ENCODE measurements around the gene MAPT. TPM values are rescaled to one million over a fixed set of nuclear protein-coding genes. Genes with fewer than 3 reads are reported as not detected.

The MAPT gene
- total and polyA plus RNA-seq, 4 donors, result 48.2 to 446 (median 261) TPM

- no peak for DNase-seq (ENCODE audit: low read depth in 4 of 6, low spot score in 6 of 6)
- Histone ChIP-seq H3K36me3 (ENCODE audit: control insufficient read depth, insufficient read depth, low read length) (peaks cover 25% of the 10 kb centered on the region), H3K4me3 (ENCODE audit: low read depth, low read length) (no peak overlapping the region), H3K9me3 (ENCODE audit: control insufficient read depth, insufficient read depth, low read length) (no peaks in the 10 kb centered on the region), H3K27me3 (ENCODE audit: control insufficient read depth, insufficient read depth, low read length) (no peaks in the 10 kb centered on the region), H3K4me1 (ENCODE audit: control insufficient read depth, insufficient read depth, low read length) (peaks cover 4% of the 10 kb centered on the region), H3K27ac (ENCODE audit: low read depth, low read length) (no peak overlapping the region)
- WGBS (ENCODE audit: insufficient coverage), result no CpG with 5 or more reads among the region's 2 CpGs
Measured at GRCh38 chr17:46042246-46042645, 147.9 kb downstream of the MAPT start.

- Histone ChIP-seq H3K36me3 (ENCODE audit: control insufficient read depth, insufficient read depth, low read length) (peaks cover 28% of the 10 kb centered on the region), H3K27ac (ENCODE audit: low read depth, low read length) (no peak overlapping the region), H3K4me3 (ENCODE audit: low read depth, low read length) (no peak overlapping the region), H3K9me3 (ENCODE audit: control insufficient read depth, insufficient read depth, low read length) (no peaks in the 10 kb centered on the region), H3K4me1 (ENCODE audit: control insufficient read depth, insufficient read depth, low read length) (peaks cover 4% of the 10 kb centered on the region), H3K27me3 (ENCODE audit: control insufficient read depth, insufficient read depth, low read length) (no peaks in the 10 kb centered on the region)
- WGBS (ENCODE audit: insufficient coverage), result no CpG with 5 or more reads among the region's 3 CpGs
- DNase-seq (ENCODE audit: low read depth in 4 of 6, low spot score in 6 of 6), result no peak
Measured at GRCh38 chr17:46042925-46043324, 148.6 kb downstream of the MAPT start.

- DNase-seq (ENCODE audit: low read depth in 4 of 6, low spot score in 6 of 6), result no peak
- Histone ChIP-seq H3K27ac (ENCODE audit: low read depth, low read length) (no peak overlapping the region), H3K36me3 (ENCODE audit: control insufficient read depth, insufficient read depth, low read length) (peaks cover 27% of the 10 kb centered on the region), H3K9me3 (ENCODE audit: control insufficient read depth, insufficient read depth, low read length) (no peaks in the 10 kb centered on the region), H3K27me3 (ENCODE audit: control insufficient read depth, insufficient read depth, low read length) (no peaks in the 10 kb centered on the region), H3K4me3 (ENCODE audit: low read depth, low read length) (no peak overlapping the region), H3K4me1 (ENCODE audit: control insufficient read depth, insufficient read depth, low read length) (peaks cover 4% of the 10 kb centered on the region)
- WGBS (ENCODE audit: insufficient coverage), result no CpG with 5 or more reads among the region's 3 CpGs
Measured at GRCh38 chr17:46043606-46044005, 149.3 kb downstream of the MAPT start.

- DNase-seq (ENCODE audit: low read depth in 4 of 6, low spot score in 6 of 6), result peak; percentile 47 to 95 (median 63)
- Histone ChIP-seq H3K4me3 (ENCODE audit: low read depth, low read length) (no peak overlapping the region), H3K27me3 (ENCODE audit: control insufficient read depth, insufficient read depth, low read length) (no peaks in the 10 kb centered on the region), H3K9me3 (ENCODE audit: control insufficient read depth, insufficient read depth, low read length) (no peaks in the 10 kb centered on the region), H3K36me3 (ENCODE audit: control insufficient read depth, insufficient read depth, low read length) (peaks cover 23% of the 10 kb centered on the region), H3K4me1 (ENCODE audit: control insufficient read depth, insufficient read depth, low read length) (no peaks in the 10 kb centered on the region), H3K27ac (ENCODE audit: low read depth, low read length) (no peak overlapping the region)
- 47% methylated on average over 4 of the region's 5 CpGs for WGBS (ENCODE audit: insufficient coverage)
Measured at GRCh38 chr17:46044286-46044928, 150.1 kb downstream of the MAPT start.

- no peaks in the 10 kb centered on the region for H3K27me3 ChIP-seq (ENCODE audit: control insufficient read depth, insufficient read depth, low read length)
- H3K36me3 ChIP-seq (ENCODE audit: control insufficient read depth, insufficient read depth, low read length), result peaks cover 26% of the 10 kb centered on the region
- no CpG with 5 or more reads among the region's 2 CpGs for WGBS (ENCODE audit: insufficient coverage)
- H3K27ac ChIP-seq (ENCODE audit: low read depth, low read length), result no peak overlapping the region
- H3K4me3 ChIP-seq (ENCODE audit: low read depth, low read length), result no peak overlapping the region
- no peaks in the 10 kb centered on the region for H3K4me1 ChIP-seq (ENCODE audit: control insufficient read depth, insufficient read depth, low read length)
- no peak for DNase-seq (ENCODE audit: low read depth in 4 of 6, low spot score in 6 of 6)
- H3K9me3 ChIP-seq (ENCODE audit: control insufficient read depth, insufficient read depth, low read length), result no peaks in the 10 kb centered on the region
Measured at GRCh38 chr17:46044989-46045388, 150.6 kb downstream of the MAPT start.

- WGBS (ENCODE audit: insufficient coverage), result 22% methylated on average over 1 of the region's 3 CpGs
- no peak for DNase-seq (ENCODE audit: low read depth in 4 of 6, low spot score in 6 of 6)
- Histone ChIP-seq H3K9me3 (ENCODE audit: control insufficient read depth, insufficient read depth, low read length) (no peaks in the 10 kb centered on the region), H3K27me3 (ENCODE audit: control insufficient read depth, insufficient read depth, low read length) (no peaks in the 10 kb centered on the region), H3K36me3 (ENCODE audit: control insufficient read depth, insufficient read depth, low read length) (peaks cover 27% of the 10 kb centered on the region), H3K4me1 (ENCODE audit: control insufficient read depth, insufficient read depth, low read length) (no peaks in the 10 kb centered on the region), H3K27ac (ENCODE audit: low read depth, low read length) (no peak overlapping the region), H3K4me3 (ENCODE audit: low read depth, low read length) (no peak overlapping the region)
Measured at GRCh38 chr17:46045639-46046038, 151.3 kb downstream of the MAPT start.

- no peak for DNase-seq (ENCODE audit: low read depth in 4 of 6, low spot score in 6 of 6)
- H3K36me3 ChIP-seq (ENCODE audit: control insufficient read depth, insufficient read depth, low read length), result peaks cover 24% of the 10 kb centered on the region
- no peak overlapping the region for H3K27ac ChIP-seq (ENCODE audit: low read depth, low read length)
- no peaks in the 10 kb centered on the region for H3K9me3 ChIP-seq (ENCODE audit: control insufficient read depth, insufficient read depth, low read length)
- no peaks in the 10 kb centered on the region for H3K4me1 ChIP-seq (ENCODE audit: control insufficient read depth, insufficient read depth, low read length)
- WGBS (ENCODE audit: insufficient coverage), result no CpG with 5 or more reads among the region's 1 CpG
- H3K4me3 ChIP-seq (ENCODE audit: low read depth, low read length), result no peak overlapping the region
- no peaks in the 10 kb centered on the region for H3K27me3 ChIP-seq (ENCODE audit: control insufficient read depth, insufficient read depth, low read length)
Measured at GRCh38 chr17:46046957-46047356, 152.6 kb downstream of the MAPT start.

- DNase-seq (ENCODE audit: low read depth in 4 of 6, low spot score in 6 of 6), result no peak
- Histone ChIP-seq H3K36me3 (ENCODE audit: control insufficient read depth, insufficient read depth, low read length) (peaks cover 24% of the 10 kb centered on the region), H3K4me1 (ENCODE audit: control insufficient read depth, insufficient read depth, low read length) (no peaks in the 10 kb centered on the region), H3K4me3 (ENCODE audit: low read depth, low read length) (no peak overlapping the region), H3K27ac (ENCODE audit: low read depth, low read length) (no peak overlapping the region), H3K27me3 (ENCODE audit: control insufficient read depth, insufficient read depth, low read length) (no peaks in the 10 kb centered on the region), H3K9me3 (ENCODE audit: control insufficient read depth, insufficient read depth, low read length) (no peaks in the 10 kb centered on the region)
- 95% methylated on average over 4 of the region's 5 CpGs for WGBS (ENCODE audit: insufficient coverage)
Measured at GRCh38 chr17:46047398-46047797, 153.0 kb downstream of the MAPT start.

GRCh38 chr17:46047856-46048255, 153.5 kb downstream of the MAPT start:
- Histone ChIP-seq H3K36me3 (ENCODE audit: control insufficient read depth, insufficient read depth, low read length) (peaks cover 24% of the 10 kb centered on the region), H3K27ac (ENCODE audit: low read depth, low read length) (no peak overlapping the region), H3K9me3 (ENCODE audit: control insufficient read depth, insufficient read depth, low read length) (no peaks in the 10 kb centered on the region), H3K27me3 (ENCODE audit: control insufficient read depth, insufficient read depth, low read length) (no peaks in the 10 kb centered on the region), H3K4me1 (ENCODE audit: control insufficient read depth, insufficient read depth, low read length) (no peaks in the 10 kb centered on the region), H3K4me3 (ENCODE audit: low read depth, low read length) (no peak overlapping the region)
- no peak for DNase-seq (ENCODE audit: low read depth in 4 of 6, low spot score in 6 of 6)
- 89% methylated on average over 5 of the region's 8 CpGs for WGBS (ENCODE audit: insufficient coverage)

GRCh38 chr17:46049656-46050055, 155.3 kb downstream of the MAPT start:
- Histone ChIP-seq H3K4me3 (ENCODE audit: low read depth, low read length) (no peak overlapping the region), H3K27me3 (ENCODE audit: control insufficient read depth, insufficient read depth, low read length) (no peaks in the 10 kb centered on the region), H3K36me3 (ENCODE audit: control insufficient read depth, insufficient read depth, low read length) (peaks cover 28% of the 10 kb centered on the region), H3K9me3 (ENCODE audit: control insufficient read depth, insufficient read depth, low read length) (no peaks in the 10 kb centered on the region), H3K27ac (ENCODE audit: low read depth, low read length) (no peak overlapping the region), H3K4me1 (ENCODE audit: control insufficient read depth, insufficient read depth, low read length) (no peaks in the 10 kb centered on the region)
- WGBS (ENCODE audit: insufficient coverage), result 100% methylated on average over 5 of the region's 5 CpGs
- DNase-seq (ENCODE audit: low read depth in 4 of 6, low spot score in 6 of 6), result no peak
